PC-3 (cell line): Measurements from ENCODE around the gene TINCR.

ENCODE experiments used
- CTCF ChIP-seq: fragments of 300-600 bp; sonication (generic); conservative IDR thresholded peaks from 2 replicates; pipeline ENCODE4 v1.5.1; 2017; ENCODE audit warnings: antibody characterized with exemption, low read depth, mild to moderate bottlenecking, low read length
- EZH2 ChIP-seq: fragments of 300-600 bp; sonication (generic); IDR thresholded peaks from one replicate; pipeline ENCODE4 v1.6.1; 2017; ENCODE audit warnings: antibody characterized with exemption, mild to moderate bottlenecking, low read length; ENCODE audit not compliant: unreplicated experiment

- TF ChIP-seq CTCF = no peak
- no peak for TF ChIP-seq EZH2
Observed at GRCh38 chr19:5526691-5527090, 41.1 kb downstream of the TINCR start.
